HK-2 (cell line): ENCODE measurements around the gene SLF1.

Experiments
- DNase-seq: peaks from one replicate; pipeline ENCODE4 v3.0.0-alpha.2; 2018; ENCODE audit not compliant: unreplicated experiment

SLF1 gene

GRCh38 chr5:94661086-94661485 lies 42.6 kb downstream of the SLF1 start:
- no peak for DNase-seq

GRCh38 chr5:94667937-94668336 lies 49.5 kb downstream of the SLF1 start:
- no peak for DNase-seq

GRCh38 chr5:94670726-94671125 lies 52.3 kb downstream of the SLF1 start:
- no peak for DNase-seq

- DNase-seq: no peak
Observed at GRCh38 chr5:94672746-94673145, 54.3 kb downstream of the SLF1 start.

GRCh38 chr5:94674490-94675382 lies 56.3 kb downstream of the SLF1 start:
- no peak for DNase-seq

GRCh38 chr5:94675965-94676618 lies 57.6 kb downstream of the SLF1 start:
- DNase-seq: no peak

GRCh38 chr5:94682814-94683520 lies 64.5 kb downstream of the SLF1 start:
- DNase-seq: no peak

GRCh38 chr5:94689908-94690307 lies 71.4 kb downstream of the SLF1 start:
- no peak for DNase-seq

- DNase-seq: no peak
Observed at GRCh38 chr5:94690778-94691177, 72.3 kb downstream of the SLF1 start.

- no peak for DNase-seq
Observed at GRCh38 chr5:94691291-94691690, 72.8 kb downstream of the SLF1 start.

GRCh38 chr5:94691949-94692348 lies 73.5 kb downstream of the SLF1 start:
- peak; percentile 24 for DNase-seq

- no peak for DNase-seq
Observed at GRCh38 chr5:94692581-94692980, 74.1 kb downstream of the SLF1 start.

- DNase-seq: no peak
Observed at GRCh38 chr5:94693043-94693822, 74.8 kb downstream of the SLF1 start.

GRCh38 chr5:94693845-94694370 lies 75.4 kb downstream of the SLF1 start:
- DNase-seq: no peak

- no peak for DNase-seq
Observed at GRCh38 chr5:94694671-94695070, 76.2 kb downstream of the SLF1 start.

- no peak for DNase-seq
Observed at GRCh38 chr5:94698197-94698596, 79.7 kb downstream of the SLF1 start.

GRCh38 chr5:94699562-94699961 lies 81.1 kb downstream of the SLF1 start:
- DNase-seq: no peak

- no peak for DNase-seq
Observed at GRCh38 chr5:94700592-94700991, 82.1 kb downstream of the SLF1 start.

GRCh38 chr5:94702729-94703128 lies 84.3 kb downstream of the SLF1 start:
- DNase-seq: no peak

GRCh38 chr5:94705427-94705826 lies 87.0 kb downstream of the SLF1 start:
- no peak for DNase-seq

GRCh38 chr5:94707359-94707758 lies 88.9 kb downstream of the SLF1 start:
- no peak for DNase-seq

- no peak for DNase-seq
Observed at GRCh38 chr5:94709277-94709676, 90.8 kb downstream of the SLF1 start.
